A673 (cell line): ENCODE data around the gene CAV3.

Experiments
- CTCF ChIP-seq: fragments of 300-800, 200-600 bp; sonication (generic); conservative IDR thresholded peaks from 2 replicates; pipeline ENCODE4 v1.5.1; 2017; ENCODE audit warnings: low read depth, mild to moderate bottlenecking, antibody characterized with exemption, low read length, moderate library complexity, mixed read lengths
- EZH2 ChIP-seq: fragments of 200-600 bp; sonication (generic); IDR thresholded peaks from 2 replicates; pipeline ENCODE4 v1.6.1; 2017; ENCODE audit warnings: borderline replicate concordance, low read depth, mild to moderate bottlenecking, mixed read lengths, antibody characterized with exemption, low read length; ENCODE audit not compliant: poor library complexity, severe bottlenecking

- TF ChIP-seq CTCF (no peak), EZH2 (no peak)
Measured at GRCh38 chr3:8768364-8769087, 34.9 kb downstream of the CAV3 start.
